Endothelial cell of umbilical vein (primary cell): Measurements from ENCODE around the gene LGR6. TPM values are rescaled to one million over a fixed set of nuclear protein-coding genes. Genes with fewer than 3 reads are reported as not detected.

ENCODE experiments used
- BruUV-seq: library from RNA; stranded (reverse); fragments of 400-500 nt; replicated peaks from 2 replicates; lab custom pipeline; 2021; lab: Mats Ljungman, UMichigan
- CTCF ChIA-PET: fragments of 300-600, 350-600 bp; sonication (Branson Sonifier 250); formaldehyde crosslinking; loops from one replicate; lab custom pipeline; 2021; ENCODE audit warnings: antibody characterized with exemption, inconsistent platforms; lab: Charles Lee
- POLR2A ChIA-PET: fragments of 300-600, 350-600 bp; sonication (Branson Sonifier 250); formaldehyde crosslinking; loops from one replicate; lab custom pipeline; 2021; ENCODE audit warnings: antibody characterized with exemption, inconsistent platforms; lab: Charles Lee
- DNase-seq: peaks from one replicate; pipeline ENCODE4 v3.0.0-alpha.2; 2011; ENCODE audit warnings: low read depth, low spot score
- FAIRE-seq: peaks from 2 replicates; lab custom pipeline; 2011; peaks lifted over from hg19 to GRCh38; lab: Jason Lieb, UNC
- H2AFZ ChIP-seq: 2 replicates; pipeline ENCODE4 v1.6.0; 2012; ENCODE audit warnings: low read depth, low read length, control low read depth, inconsistent platforms
- H3K27ac ChIP-seq: 2 replicates; pipeline ENCODE4 v1.5.1; 2011; ENCODE audit warnings: low read depth, mild to moderate bottlenecking, control low read depth, low read length, moderate library complexity; ENCODE audit not compliant: insufficient read depth
- H3K27me3 ChIP-seq, 2 experiments: 2 replicates each; pipeline versions ENCODE4 v1.6.0 to v1.6.1; 2011; ENCODE audit warnings: low read length in 2 of 2, mixed read lengths in 1 of 2; ENCODE audit not compliant: control insufficient read depth in 2 of 2, insufficient read depth in 2 of 2
- H3K36me3 ChIP-seq, 2 experiments: 2 replicates in 1 of 2; 3 replicates in 1 of 2; pipeline ENCODE4 v1.5.1; 2011; ENCODE audit warnings: low read length in 2 of 2, mild to moderate bottlenecking in 1 of 2, moderate library complexity in 1 of 2; ENCODE audit not compliant: control insufficient read depth in 2 of 2, insufficient read depth in 2 of 2; ENCODE audit errors: extremely low read depth in 1 of 2
- H3K4me1 ChIP-seq: 3 replicates; pipeline ENCODE4 v1.5.1; 2011; ENCODE audit warnings: mild to moderate bottlenecking, low read length; ENCODE audit not compliant: control insufficient read depth, insufficient read depth; ENCODE audit errors: extremely low read depth
- H3K4me2 ChIP-seq: 2 replicates; pipeline ENCODE4 v1.6.1; 2011; ENCODE audit warnings: low read length, control low read depth, mixed read lengths; ENCODE audit not compliant: insufficient read depth
- H3K4me3 ChIP-seq, 3 experiments: fragments of 200-600 bp in 1 of 3; sonication (generic), shearing (Covaris generic) in 1 of 3; replicated peaks in 1 of 3; 2 replicates each; pipeline ENCODE4 v1.5.1; 2011 to 2016; ENCODE audit warnings: control low read depth in 3 of 3, low read length in 3 of 3, mild to moderate bottlenecking in 2 of 3, inconsistent platforms in 1 of 3, low read depth in 1 of 3, moderate library complexity in 1 of 3; ENCODE audit not compliant: insufficient read depth in 1 of 3
- H3K79me2 ChIP-seq: 2 replicates; pipeline ENCODE4 v1.6.0; 2012; ENCODE audit warnings: low read length, inconsistent platforms; ENCODE audit not compliant: control insufficient read depth, insufficient read depth
- H3K9ac ChIP-seq: replicated peaks from 2 replicates; pipeline ENCODE3; 2011; ENCODE audit warnings: low read length, control low read depth; ENCODE audit not compliant: insufficient read depth; ENCODE audit errors: extremely low read depth
- H3K9me1 ChIP-seq: replicated peaks from 3 replicates; pipeline ENCODE4 v1.6.0; 2011; ENCODE audit warnings: mild to moderate bottlenecking, low read length; ENCODE audit not compliant: control insufficient read depth, insufficient read depth; ENCODE audit errors: extremely low read depth
- H3K9me3 ChIP-seq: replicated peaks from 2 replicates; pipeline ENCODE4 v1.5.1; 2012; ENCODE audit warnings: low read length, inconsistent platforms; ENCODE audit not compliant: control insufficient read depth, insufficient read depth
- H4K20me1 ChIP-seq: replicated peaks from 2 replicates; pipeline ENCODE3; 2011; ENCODE audit warnings: mild to moderate bottlenecking, low read length; ENCODE audit not compliant: control insufficient read depth, insufficient read depth; ENCODE audit errors: extremely low read depth
- EZH2 ChIP-seq: IDR thresholded peaks from 2 replicates; pipeline ENCODE4 v1.6.1; 2012; ENCODE audit warnings: borderline replicate concordance, low read depth, mild to moderate bottlenecking, moderate library complexity, low read length, inconsistent platforms; ENCODE audit not compliant: severe bottlenecking
- FOS ChIP-seq: IDR thresholded peaks from 2 replicates; pipeline ENCODE4 v1.6.1; 2011; ENCODE audit warnings: mild to moderate bottlenecking, low read length, moderate library complexity, borderline replicate concordance; ENCODE audit not compliant: insufficient read depth
- GATA2 ChIP-seq: IDR thresholded peaks from 2 replicates; pipeline ENCODE4 v1.7.0; 2011; ENCODE audit warnings: low read depth, mild to moderate bottlenecking, moderate library complexity, mixed read lengths, low read length; ENCODE audit not compliant: insufficient read length, insufficient read depth
- JUN ChIP-seq: IDR thresholded peaks from 2 replicates; pipeline ENCODE4 v1.6.1; 2011; ENCODE audit warnings: borderline replicate concordance, low read depth; ENCODE audit not compliant: insufficient read length, insufficient read depth
- MYC ChIP-seq: IDR thresholded peaks from one replicate; pipeline ENCODE4 v1.6.1; 2011; ENCODE audit warnings: mild to moderate bottlenecking, low read depth, low read length
- POLR2A ChIP-seq: IDR thresholded peaks from 2 replicates; pipeline ENCODE4 v1.6.1; 2012; ENCODE audit warnings: low read depth, mild to moderate bottlenecking, control low read depth, low read length
- POLR2AphosphoS5 ChIP-seq: IDR thresholded peaks from 2 replicates; pipeline ENCODE4 v1.6.1; 2012; ENCODE audit warnings: low read depth, mild to moderate bottlenecking, control low read depth, low read length, moderate library complexity; ENCODE audit not compliant: insufficient read depth
- dilution Hi-C: fragments of 300-500 bp; cut with MboI; formaldehyde crosslinking; loops from one replicate; pipeline ENCODE4 v1.15.0; 2019; ENCODE audit warnings: low sequenced_read_pairs; ENCODE audit not compliant: extremely low pct_ligation_motif_present
- intact Hi-C: fragments of 100-400 bp; cut with micrococcal nuclease; formaldehyde crosslinking; loops from one replicate; pipeline ENCODE4 v1.10.0; 2022
- polyA plus RNA-seq, 4 experiments: library from polyadenylated mRNA; depleted of rRNA in 3 of 4; stranded (reverse) in 3 of 4; unstranded in 1 of 4; fragments of >200 nt; gene quantifications; 2 replicates each; pipeline versions ENCODE4 v1.2.1 to v1.2.3, GENCODE V29; 2011 to 2012; ENCODE audit warnings: missing spikeins in 1 of 4
- total RNA-seq: library from RNA; stranded (reverse); gene quantifications from 2 replicates; pipeline ENCODE4 v1.2.3, GENCODE V29; 2021
- TF ChIP-seq, protein P1 (sequence below), 2 donors: IDR thresholded peaks; 1 replicate in 1 of 2; 2 replicates in 1 of 2; pipeline ENCODE4 v1.5.1; 2011; ENCODE audit warnings: low read length in 2 of 2, mild to moderate bottlenecking in 2 of 2, moderate library complexity in 2 of 2, control low read depth in 1 of 2, inconsistent platforms in 1 of 2, low read depth in 1 of 2; ENCODE audit not compliant: insufficient read depth in 1 of 2; ENCODE audit errors: extremely low read depth in 1 of 2
- TF ChIP-seq, protein P2 (sequence below): IDR thresholded peaks from 2 replicates; pipeline ENCODE4 v1.6.1; 2011; ENCODE audit not compliant: insufficient read depth, insufficient read length

Gene LGR6
- total and polyA plus RNA-seq, 2 donors (not counting 3 experiments of a cell fraction or from before 2014, with no cell fraction given): not detected

DNA sequence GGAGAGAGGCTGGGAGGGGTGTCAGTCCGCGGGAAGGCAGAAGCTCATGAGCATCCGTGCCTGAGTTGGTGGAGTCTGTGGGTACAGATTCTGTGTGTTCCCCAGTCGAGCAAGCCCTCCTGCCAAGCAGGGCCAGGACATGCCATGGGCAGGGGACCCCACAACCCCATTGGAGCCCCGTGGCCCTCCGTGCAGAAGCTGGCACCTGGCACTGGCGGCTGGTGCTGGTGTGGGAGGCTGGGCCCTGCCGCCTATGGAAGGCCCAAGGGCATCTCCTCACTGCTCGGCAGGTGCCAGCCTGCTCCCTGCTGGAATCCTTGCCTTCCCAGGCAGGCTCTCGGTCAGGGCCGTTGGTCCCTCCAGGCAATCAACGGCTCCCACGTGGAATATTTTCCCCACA, 74.4 kb downstream of the LGR6 start:
- Histone ChIP-seq H3K4me2 (no peak overlapping the region), H3K9me3 (no peaks in the 10 kb centered on the region), H2AFZ (no peak overlapping the region), H3K9ac (no peak overlapping the region), H4K20me1 (no peaks in the 10 kb centered on the region), H3K27ac (no peak overlapping the region), H3K79me2 (no peaks in the 10 kb centered on the region), H3K9me1 (no peaks in the 10 kb centered on the region), H3K27me3 (peaks cover 41 to 44% of the 10 kb centered on the region in 2 experiments), H3K4me3 (no peak overlapping the region), H3K36me3 (no peaks in the 10 kb centered on the region), H3K4me1 (no peaks in the 10 kb centered on the region)
- no TSS peak for BruUV-seq
- intact Hi-C loops: no loop called here
- no peak for DNase-seq
- ChIA-PET POLR2A (no interaction called here), CTCF (interaction anchor here (0.9 to 2.0 kb wide), 4 partner anchors 31 to 451 kb away, joined by 3 to 7 read pairs (median 4); partner anchors contain the start of gene LGR6)
- dilution Hi-C loops: no loop called here
- TF ChIP-seq MYC: no peak
- no peak for TF ChIP-seq FOS
- no peak for TF ChIP-seq JUN
- TF ChIP-seq GATA2: no peak
- no peak for TF ChIP-seq EZH2
- TF ChIP-seq POLR2AphosphoS5: no peak
- TF ChIP-seq, protein P1, sequence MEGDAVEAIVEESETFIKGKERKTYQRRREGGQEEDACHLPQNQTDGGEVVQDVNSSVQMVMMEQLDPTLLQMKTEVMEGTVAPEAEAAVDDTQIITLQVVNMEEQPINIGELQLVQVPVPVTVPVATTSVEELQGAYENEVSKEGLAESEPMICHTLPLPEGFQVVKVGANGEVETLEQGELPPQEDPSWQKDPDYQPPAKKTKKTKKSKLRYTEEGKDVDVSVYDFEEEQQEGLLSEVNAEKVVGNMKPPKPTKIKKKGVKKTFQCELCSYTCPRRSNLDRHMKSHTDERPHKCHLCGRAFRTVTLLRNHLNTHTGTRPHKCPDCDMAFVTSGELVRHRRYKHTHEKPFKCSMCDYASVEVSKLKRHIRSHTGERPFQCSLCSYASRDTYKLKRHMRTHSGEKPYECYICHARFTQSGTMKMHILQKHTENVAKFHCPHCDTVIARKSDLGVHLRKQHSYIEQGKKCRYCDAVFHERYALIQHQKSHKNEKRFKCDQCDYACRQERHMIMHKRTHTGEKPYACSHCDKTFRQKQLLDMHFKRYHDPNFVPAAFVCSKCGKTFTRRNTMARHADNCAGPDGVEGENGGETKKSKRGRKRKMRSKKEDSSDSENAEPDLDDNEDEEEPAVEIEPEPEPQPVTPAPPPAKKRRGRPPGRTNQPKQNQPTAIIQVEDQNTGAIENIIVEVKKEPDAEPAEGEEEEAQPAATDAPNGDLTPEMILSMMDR (IDR thresholded peaks at IDR 0.05; ENCODE audit: extremely low read depth in 1 of 2, insufficient read depth in 1 of 2, low read depth in 1 of 2, low read length in 2 of 2): no peak
- TF ChIP-seq POLR2A: no peak
- TF ChIP-seq, protein P2, sequence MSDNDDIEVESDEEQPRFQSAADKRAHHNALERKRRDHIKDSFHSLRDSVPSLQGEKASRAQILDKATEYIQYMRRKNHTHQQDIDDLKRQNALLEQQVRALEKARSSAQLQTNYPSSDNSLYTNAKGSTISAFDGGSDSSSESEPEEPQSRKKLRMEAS: no peak
- no peak for FAIRE-seq
